HepG2 (cell line): Measurements from ENCODE around the gene ZNF343. TPM values are rescaled to one million over a fixed set of nuclear protein-coding genes. Genes with fewer than 3 reads are reported as not detected.

Experiments used
- ARID3A ChIP-seq: IDR thresholded peaks from 2 replicates; pipeline ENCODE4 v1.6.1; 2012; ENCODE audit warnings: low read depth, low read length, improper control_type of control experiment
- HNF4G ChIP-seq, 2 experiments: sonication (generic) in 1 of 2; formaldehyde crosslinking in 1 of 2; IDR thresholded peaks; 2 replicates each; pipeline versions ENCODE4 v1.4.0 to v1.6.1; 2011 to 2020; ENCODE audit warnings: borderline replicate concordance in 2 of 2, low read depth in 2 of 2, mild to moderate bottlenecking in 2 of 2, low read length in 1 of 2, missing genetic modification reagents in 1 of 2, moderate library complexity in 1 of 2
- MAFF ChIP-seq: IDR thresholded peaks from 2 replicates; pipeline ENCODE4 v1.6.1; 2011; ENCODE audit warnings: low read depth, low read length, improper control_type of control experiment
- SALL2 ChIP-seq: sonication (generic); formaldehyde crosslinking; IDR thresholded peaks from 2 replicates; pipeline ENCODE4 v1.8.1; 2023; ENCODE audit warnings: mild to moderate bottlenecking, missing genetic modification reagents, inconsistent platforms
- SMAD9 ChIP-seq: sonication (generic); formaldehyde crosslinking; IDR thresholded peaks from 2 replicates; pipeline ENCODE4 v1.5.1; 2020; ENCODE audit warnings: mild to moderate bottlenecking, missing genetic modification reagents
- STAT5B ChIP-seq: sonication (generic); formaldehyde crosslinking; IDR thresholded peaks from 2 replicates; pipeline ENCODE4 v1.4.0; 2020; ENCODE audit warnings: missing genetic modification reagents
- STAT6 ChIP-seq: sonication (generic); formaldehyde crosslinking; IDR thresholded peaks from 2 replicates; pipeline ENCODE4 v1.4.0; 2020; ENCODE audit warnings: missing genetic modification reagents, mild to moderate bottlenecking, borderline replicate concordance
- THRA ChIP-seq: sonication (generic); formaldehyde crosslinking; IDR thresholded peaks from 2 replicates; pipeline ENCODE4 v1.4.0; 2020; ENCODE audit warnings: missing genetic modification reagents, borderline replicate concordance
- ZBTB33 ChIP-seq: sonication (generic); formaldehyde crosslinking; IDR thresholded peaks from 2 replicates; pipeline ENCODE4 v1.4.0; 2020; ENCODE audit warnings: missing genetic modification reagents
- ZNF512B ChIP-seq: sonication (generic); formaldehyde crosslinking; IDR thresholded peaks from 2 replicates; pipeline ENCODE4 v1.5.1; 2020; ENCODE audit warnings: missing genetic modification reagents, mild to moderate bottlenecking, borderline replicate concordance
- ZNF639 ChIP-seq: conservative IDR thresholded peaks from 2 replicates; pipeline ENCODE4 v1.6.1; 2018; ENCODE audit warnings: missing genetic modification reagents
- ZNF713 ChIP-seq: sonication (generic); formaldehyde crosslinking; IDR thresholded peaks from 2 replicates; pipeline ENCODE4 v1.4.0; 2020; ENCODE audit warnings: mild to moderate bottlenecking, missing genetic modification reagents
- ZNF724P ChIP-seq: sonication (generic); formaldehyde crosslinking; IDR thresholded peaks from 2 replicates; pipeline ENCODE4 v1.8.0; 2022; ENCODE audit warnings: missing genetic modification reagents, borderline replicate concordance
- polyA plus RNA-seq, 8 experiments: library from polyadenylated mRNA; depleted of rRNA in 3 of 8; stranded (reverse) in 7 of 8; unstranded in 1 of 8; fragments of >200 nt; fragmentation: Illumina TruSeq in 4 of 8; extraction: Trizol in 4 of 8; gene quantifications; 2 replicates each; pipeline versions ENCODE4 v1.2.1 to v1.2.3, GENCODE V29; 2011 to 2016; ENCODE audit warnings: low read depth in 4 of 8, missing spikeins in 1 of 8, mixed read lengths in 1 of 8; ENCODE audit not compliant: insufficient read depth in 1 of 8
- total RNA-seq, 5 experiments: library from RNA; depleted of rRNA; stranded (reverse); fragments of >200 nt; fragmentation: Illumina TruSeq; extraction: Trizol; gene quantifications; 2 replicates each; pipeline ENCODE4 v1.2.3, GENCODE V29; 2016; ENCODE audit warnings: low read depth in 1 of 5

The ZNF343 gene
- total and polyA plus RNA-seq, 2 of the 13 experiments (the other 11 are each of a cell fraction or from before 2014, with no cell fraction given): 16.4 to 22.1 TPM

GRCh38 chr20:2508631-2509467 is at the start of gene ZNF343 (continued):
- TF ChIP-seq ZNF713 (CRISPR knock-in tag) (0 out of 2 replicates have a peak, but pooled peaks have one; percentile 35), STAT6 (CRISPR knock-in tag) (peak; percentile 23; the same call in 1 of the 2 replicates), SMAD9 (CRISPR knock-in tag) (0 out of 2 replicates have a peak, but pooled peaks have one; percentile 37), STAT5B (CRISPR knock-in tag) (peak; percentile 34; the same call in 1 of the 2 replicates), SALL2 (0 out of 2 replicates have a peak, but pooled peaks have one; percentile 68), THRA (CRISPR knock-in tag) (peak; percentile 14; the same call in 1 of the 2 replicates), MAFF (no peak), ZNF724P (CRISPR knock-in tag) (peak; percentile 87; the same call in 1 of the 2 replicates), ARID3A (no peak), ZNF639 (peak; percentile 34; the same call in 1 of the 2 replicates), ZNF512B (CRISPR knock-in tag) (no peak), ZBTB33 (CRISPR knock-in tag) (no peak), HNF4G (IDR thresholded peaks at IDR 0.05; ENCODE audit: borderline replicate concordance, low read depth, low read length) (peak; percentile 70), HNF4G (CRISPR knock-in tag; IDR thresholded peaks at IDR 0.05; ENCODE audit: borderline replicate concordance, low read depth) (peak; percentile 71; the same call in 1 of the 2 replicates)
